Measurements from ENCODE around the gene SLC39A2.
"Not testable (repeated sequence)": the region's sequence is repeated elsewhere in the genome, so short reads cannot be mapped to it uniquely, and the experiment has no call there.

SLC39A2 gene

DNA sequence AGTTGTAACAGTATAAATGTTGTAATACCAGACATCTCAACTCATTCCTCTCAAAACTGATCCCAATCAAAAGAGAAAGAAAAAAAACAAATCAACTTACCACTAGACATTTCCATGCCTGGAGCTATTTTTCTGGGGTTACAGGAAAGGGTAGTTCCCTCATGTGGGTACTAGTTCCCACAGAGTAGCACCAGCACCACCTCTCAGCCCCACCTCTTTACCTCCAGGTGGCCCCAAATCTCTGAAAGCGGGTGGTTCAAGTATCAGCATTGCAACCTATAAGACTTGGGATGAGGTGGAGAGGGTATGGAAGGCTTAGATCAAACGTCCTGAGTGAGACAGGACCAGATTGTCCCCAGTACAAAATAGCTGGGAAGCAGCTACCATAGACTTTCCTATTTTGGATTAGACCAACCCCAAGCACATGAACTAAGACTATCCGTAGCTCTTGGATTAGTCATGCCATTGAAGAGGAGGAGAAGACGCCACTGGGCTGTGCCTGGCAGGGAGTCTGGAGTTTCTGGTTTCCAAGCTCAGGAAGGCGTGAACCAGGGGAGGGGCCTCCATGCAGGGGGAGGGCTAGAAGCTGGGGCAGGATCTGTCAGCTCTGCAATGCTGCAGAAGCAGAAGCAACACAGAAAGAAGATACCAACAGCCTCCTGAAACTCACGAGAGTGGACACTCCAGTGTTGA lies at the start of gene SLC39A2:
TSS of gene SLC39A2 (plus strand) at position 620 of the 693 bp plus-strand sequence. CDS start 154 bp downstream, outside the sequence.
- DNase-seq, result no peak

GRCh38 chr14:20954736-20955537 lies 44.2 kb upstream of the SLC39A2 start, which contains the start of gene RNASE2:
TSS of gene RNASE2 (plus strand) at chr14:20955487. CDS start at chr14:20955772, 285 bp downstream.
- not testable (repeated sequence) for DNase-seq

DNA sequence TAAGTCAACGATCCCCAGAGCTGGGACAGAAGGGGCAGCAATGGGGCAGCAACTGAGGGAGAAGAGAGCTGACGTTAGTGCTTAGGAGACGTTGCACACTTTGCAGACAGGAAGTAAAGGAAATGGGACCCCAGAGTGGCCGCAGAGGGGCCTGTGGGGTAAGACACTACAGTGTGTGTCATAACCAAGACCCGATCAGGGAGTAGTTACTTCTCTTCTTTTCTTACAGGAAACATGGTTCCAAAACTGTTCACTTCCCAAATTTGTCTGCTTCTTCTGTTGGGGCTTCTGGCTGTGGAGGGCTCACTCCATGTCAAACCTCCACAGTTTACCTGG lies 43.6 kb upstream of the SLC39A2 start:
- not testable (repeated sequence) for DNase-seq

- DNase-seq, result no peak
Observed at GRCh38 chr14:20956376-20956976, 42.6 kb upstream of the SLC39A2 start.

DNA sequence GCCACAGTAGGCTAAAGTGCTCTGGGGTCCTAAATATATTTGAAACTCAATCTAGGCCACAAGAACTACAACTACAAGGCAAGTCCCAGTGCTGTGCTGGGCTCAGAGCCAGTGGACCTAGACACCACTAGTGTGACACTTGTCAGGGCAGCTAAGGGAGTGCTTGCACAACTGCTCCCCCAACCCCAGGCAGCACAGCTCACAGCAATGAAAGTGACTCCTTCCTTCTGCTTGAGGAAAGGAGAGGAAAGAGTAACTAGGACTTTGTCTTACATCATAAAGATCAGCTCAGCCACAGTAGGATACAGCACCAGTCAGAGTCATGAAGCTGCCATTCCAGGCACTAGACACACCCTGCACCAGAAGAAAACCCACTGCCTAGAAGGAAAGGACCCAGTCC lies 40.1 kb upstream of the SLC39A2 start:
- not testable (repeated sequence) for DNase-seq

DNA sequence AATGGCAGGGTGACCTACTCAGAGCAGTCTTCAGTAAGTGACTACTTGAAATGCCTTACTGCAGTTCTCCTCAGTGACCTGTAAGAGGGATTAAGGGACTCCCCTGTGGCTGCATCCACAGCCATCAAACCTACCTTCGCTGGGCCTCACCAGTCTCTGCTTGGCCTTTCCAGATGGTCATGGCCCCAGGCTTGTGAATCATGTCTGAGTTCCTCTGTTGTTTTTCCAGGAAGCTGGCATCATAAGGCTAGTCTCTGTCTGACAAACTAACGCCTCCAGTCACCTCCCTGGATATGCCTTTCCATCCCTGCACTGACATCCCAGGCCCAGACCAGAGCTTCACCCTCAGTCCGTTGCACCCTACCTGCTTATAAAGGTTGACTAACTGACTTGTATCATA lies 29.8 kb upstream of the SLC39A2 start:
- DNase-seq, result no peak

DNA sequence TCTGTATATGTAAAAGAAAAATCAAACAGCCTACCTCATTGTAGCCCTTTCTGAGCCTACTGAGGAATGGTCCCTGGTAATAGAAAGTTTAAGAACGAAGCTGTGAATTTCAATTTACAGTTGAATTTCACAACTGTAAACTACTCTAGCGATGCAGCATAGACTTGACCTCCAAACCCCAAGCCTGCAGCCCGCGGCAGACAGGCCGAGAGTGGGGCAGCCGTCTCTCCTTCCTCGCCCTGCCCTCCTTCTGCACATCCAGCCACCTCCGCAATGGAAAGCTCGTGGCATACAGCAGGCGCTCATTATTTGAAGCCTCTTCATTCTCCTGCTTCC lies 28.5 kb upstream of the SLC39A2 start:
- no peak for DNase-seq

DNA sequence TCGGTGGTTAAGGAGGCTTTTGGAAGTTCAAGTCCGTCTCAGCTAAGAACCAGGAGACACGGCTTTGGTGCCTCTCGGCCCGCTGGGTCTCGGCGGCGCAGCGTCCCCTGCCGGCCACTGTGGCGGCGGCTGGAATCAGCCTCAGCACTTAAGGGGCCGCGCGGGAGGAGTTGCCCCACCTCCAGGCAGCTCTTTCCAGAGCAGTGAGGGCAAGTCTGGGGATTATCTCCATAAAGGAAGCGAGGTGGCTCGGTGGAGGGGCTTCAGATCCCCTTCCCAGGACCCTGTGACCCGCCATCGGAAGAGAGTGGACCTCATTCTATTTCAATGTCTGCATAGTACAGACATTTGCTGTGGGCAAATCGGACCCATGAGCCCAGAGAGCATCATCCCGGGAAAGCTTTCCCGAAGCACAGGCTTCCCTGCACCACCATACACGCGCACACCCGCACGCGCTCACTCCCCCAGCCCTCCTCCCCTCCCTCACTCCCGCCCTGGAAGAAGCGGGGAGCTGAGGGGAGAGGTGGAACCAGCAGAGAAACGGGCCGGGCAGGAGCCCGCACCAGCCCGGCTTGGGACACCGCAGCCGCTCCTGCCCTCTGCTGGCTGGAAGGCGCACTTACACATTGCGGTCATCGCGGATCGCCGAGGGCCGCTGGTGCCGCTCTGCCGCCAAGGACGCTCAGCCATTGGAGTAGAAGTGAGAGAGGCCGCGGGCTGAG lies 27.9 kb upstream of the SLC39A2 start:
- peak; percentile 92 for DNase-seq

DNA sequence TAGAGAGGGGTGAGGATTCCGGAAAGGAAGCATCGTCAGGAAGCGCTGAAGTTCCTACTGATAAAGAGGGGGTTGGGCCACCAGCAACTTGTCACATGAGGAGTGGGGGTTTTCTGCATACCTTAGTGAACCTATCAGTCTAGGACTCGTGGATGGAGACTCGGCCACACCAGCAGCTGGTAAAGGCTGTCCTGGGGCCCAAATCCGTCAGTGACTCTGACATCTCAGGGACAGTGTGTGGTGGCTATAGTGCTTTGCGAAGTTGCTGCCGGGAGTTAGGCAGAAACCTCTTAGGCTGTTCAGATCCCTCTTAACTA lies 27.4 kb upstream of the SLC39A2 start:
- no peak for DNase-seq

- DNase-seq, result no peak
Observed at GRCh38 chr14:20973501-20973900, 25.6 kb upstream of the SLC39A2 start.

GRCh38 chr14:20976291-20976690 lies 22.8 kb upstream of the SLC39A2 start:
- no peak for DNase-seq

DNA sequence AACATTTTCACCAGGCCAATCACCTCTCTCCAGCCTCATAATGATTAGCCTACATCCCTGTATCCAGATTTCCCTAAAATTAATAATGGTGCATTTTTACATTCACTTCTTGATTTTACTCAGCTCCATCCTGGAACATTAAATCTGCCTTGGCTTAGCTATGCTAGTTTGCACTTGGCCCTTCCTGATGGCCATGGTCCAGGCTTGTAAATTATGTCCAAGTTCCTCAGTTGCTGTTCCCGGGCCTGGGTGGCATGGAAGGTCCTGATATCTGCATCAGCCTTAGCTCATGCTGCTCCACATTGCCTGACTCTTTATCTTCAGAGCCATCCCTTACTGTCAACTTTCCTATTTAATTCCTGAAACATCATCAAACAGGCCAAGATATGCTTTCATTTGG lies 20.4 kb upstream of the SLC39A2 start:
- no peak for DNase-seq

DNA sequence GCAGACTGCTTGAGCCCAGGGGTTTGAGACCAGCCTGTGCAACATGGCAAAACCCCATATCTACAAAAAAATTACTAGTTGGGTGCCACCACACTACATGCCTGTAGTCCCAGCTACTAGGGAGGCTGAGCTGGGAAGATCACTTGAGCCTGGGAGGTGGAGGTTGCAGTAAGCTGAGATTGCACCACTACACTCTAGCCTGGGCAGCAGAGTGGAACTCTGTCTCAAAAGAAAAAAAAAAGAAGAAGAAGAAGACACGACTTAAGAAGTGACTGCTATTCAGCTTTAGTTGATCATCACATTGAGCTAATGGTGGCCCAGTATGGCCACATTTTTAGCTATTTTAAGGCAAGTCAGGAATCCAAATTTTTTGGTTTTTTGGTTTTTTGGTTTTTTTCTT lies 18.2 kb upstream of the SLC39A2 start:
- no peak for DNase-seq

- no peak for DNase-seq
Observed at GRCh38 chr14:20982646-20983369, 16.3 kb upstream of the SLC39A2 start.

- not testable (repeated sequence) for DNase-seq
Observed at GRCh38 chr14:20985650-20986049, 13.4 kb upstream of the SLC39A2 start.

DNA sequence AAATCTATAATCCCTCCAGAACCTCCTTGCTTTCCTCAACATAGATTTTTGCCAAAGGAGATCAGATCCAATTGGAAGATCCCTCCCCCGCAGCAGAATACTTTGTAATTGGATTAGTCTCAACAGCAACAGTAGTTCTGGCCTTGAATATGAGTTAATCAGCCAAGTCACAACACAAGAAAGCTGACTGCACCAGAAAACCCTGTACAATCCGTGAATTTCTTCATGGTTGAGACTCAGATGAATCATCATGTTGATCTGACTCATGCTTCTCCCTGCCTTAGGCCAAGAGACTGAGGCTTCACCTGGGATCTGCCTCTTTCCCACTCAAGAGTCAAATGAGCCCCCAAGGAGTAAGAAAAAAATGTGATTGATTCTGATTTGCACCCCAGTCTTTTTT lies 12.3 kb upstream of the SLC39A2 start:
- no peak for DNase-seq

- DNase-seq, result no peak
Observed at GRCh38 chr14:20988717-20989470, 10.2 kb upstream of the SLC39A2 start.

GRCh38 chr14:20989471-20989786 lies 9.7 kb upstream of the SLC39A2 start:
- no peak for DNase-seq

DNA sequence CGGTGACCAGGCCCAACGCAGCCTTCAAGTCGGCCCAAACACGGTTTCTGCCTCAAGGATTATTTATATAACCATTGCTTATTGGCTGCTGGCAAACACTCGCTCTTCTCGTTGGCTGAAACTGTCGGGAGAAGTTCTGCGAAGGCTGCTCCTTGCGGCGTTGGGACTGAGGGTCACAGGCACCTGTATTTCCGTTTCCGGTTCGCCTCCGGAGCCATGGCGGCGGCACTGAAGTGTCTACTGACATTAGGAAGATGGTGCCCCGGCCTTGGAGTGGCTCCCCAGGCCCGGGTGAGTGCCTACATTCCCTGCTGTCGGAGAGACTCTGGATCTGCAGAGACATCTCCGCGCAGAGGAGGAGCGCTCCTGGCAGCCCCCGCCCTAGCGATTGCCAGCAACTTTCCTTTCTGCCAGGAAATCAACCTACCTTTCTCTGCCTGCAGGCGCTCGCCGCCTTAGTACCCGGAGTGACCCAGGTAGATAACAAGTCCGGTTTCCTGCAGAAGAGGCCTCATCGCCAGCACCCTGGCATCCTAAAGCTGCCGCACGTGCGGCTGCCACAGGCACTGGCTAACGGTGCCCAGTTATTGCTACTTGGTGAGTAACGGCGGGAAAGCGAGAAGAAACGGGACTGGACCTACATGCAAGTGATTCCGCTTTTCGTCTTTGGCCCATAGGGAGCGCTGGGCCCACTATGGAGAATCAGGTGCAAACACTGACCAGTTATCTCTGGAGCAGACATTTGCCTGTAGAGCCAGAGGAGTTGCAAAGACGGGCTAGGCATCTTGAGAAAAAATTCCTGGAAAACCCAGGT lies 9.1 kb upstream of the SLC39A2 start, which contains the start of gene METTL17:
TSS of gene METTL17 (plus strand) at position 194 of the 814 bp plus-strand sequence. CDS start at position 217, 23 bp downstream.
- peak; percentile 92 for DNase-seq

GRCh38 chr14:20996521-20996920 lies 2.6 kb upstream of the SLC39A2 start:
- DNase-seq, result no peak

GRCh38 chr14:20997115-20997514 lies 2.0 kb upstream of the SLC39A2 start:
- no peak for DNase-seq

Measured in activated CD8-positive, alpha-beta memory T cell treated with anti-CD3 and anti-CD28 coated beads for 24 hours (primary cell).